GM12878 (cell line): Measurements from ENCODE around the gene FAM222B. TPM values are rescaled to one million over a fixed set of nuclear protein-coding genes. Genes with fewer than 3 reads are reported as not detected.

Source experiments
- NFYA ChIP-seq: IDR thresholded peaks from 2 replicates; pipeline ENCODE4 v1.6.1; 2011; ENCODE audit warnings: low read depth, mild to moderate bottlenecking, low read length, improper control_type of control experiment, borderline replicate concordance
- PAX5 ChIP-seq: IDR thresholded peaks from 2 replicates; pipeline ENCODE4 v1.6.1; 2011; ENCODE audit warnings: low read depth, low read length, borderline replicate concordance
- RUNX3 ChIP-seq: IDR thresholded peaks from 2 replicates; pipeline ENCODE4 v1.6.1; 2012; ENCODE audit warnings: low read length, inconsistent platforms
- polyA plus RNA-seq, 11 experiments: library from polyadenylated mRNA; depleted of rRNA in 4 of 11; unstranded in 6 of 11; stranded (reverse) in 5 of 11; fragments of >200 nt; fragmentation: Nextera tagmentation in 4 of 11; fragmentation: Illumina TruSeq in 1 of 11; extraction: Ambion mirVana in 4 of 11; extraction: Trizol in 1 of 11; gene quantifications; 1 replicate in 1 of 11; 2 replicates in 10 of 11; pipeline versions ENCODE4 v1.2.1 to v1.2.3, GENCODE V29; 2011 to 2016; ENCODE audit warnings: inconsistent platforms in 2 of 11, missing spikeins in 2 of 11, low read depth in 1 of 11
- total RNA-seq, 4 experiments: library from RNA; depleted of rRNA in 3 of 4; stranded (reverse); fragments of >200 nt in 3 of 4; fragmentation: Illumina TruSeq in 1 of 4; extraction: Trizol in 1 of 4; gene quantifications; 2 replicates each; pipeline versions ENCODE4 v1.2.1 to v1.2.3, GENCODE V29; 2013 to 2021
- TF ChIP-seq, protein P1 (sequence below): fragments of 450-650 bp; conservative IDR thresholded peaks from 2 replicates; pipeline ENCODE4 v1.6.1; 2017; ENCODE audit warnings: mild to moderate bottlenecking, moderate library complexity
- TF ChIP-seq, protein P2 (sequence below): fragments of 450-650 bp; IDR thresholded peaks from 2 replicates; pipeline ENCODE4 v1.6.1; 2017; ENCODE audit warnings: mild to moderate bottlenecking, moderate library complexity
- TF ChIP-seq, protein P3 (sequence below): fragments of 450-650 bp; IDR thresholded peaks from 2 replicates; pipeline ENCODE4 v1.6.1; 2017; ENCODE audit warnings: low read depth, mild to moderate bottlenecking, moderate library complexity

The FAM222B gene
- total and polyA plus RNA-seq, 10 of the 15 experiments (the other 5 are each of a cell fraction or from before 2014, with no cell fraction given): 2.8 to 18.3 (median 6.4) TPM

DNA sequence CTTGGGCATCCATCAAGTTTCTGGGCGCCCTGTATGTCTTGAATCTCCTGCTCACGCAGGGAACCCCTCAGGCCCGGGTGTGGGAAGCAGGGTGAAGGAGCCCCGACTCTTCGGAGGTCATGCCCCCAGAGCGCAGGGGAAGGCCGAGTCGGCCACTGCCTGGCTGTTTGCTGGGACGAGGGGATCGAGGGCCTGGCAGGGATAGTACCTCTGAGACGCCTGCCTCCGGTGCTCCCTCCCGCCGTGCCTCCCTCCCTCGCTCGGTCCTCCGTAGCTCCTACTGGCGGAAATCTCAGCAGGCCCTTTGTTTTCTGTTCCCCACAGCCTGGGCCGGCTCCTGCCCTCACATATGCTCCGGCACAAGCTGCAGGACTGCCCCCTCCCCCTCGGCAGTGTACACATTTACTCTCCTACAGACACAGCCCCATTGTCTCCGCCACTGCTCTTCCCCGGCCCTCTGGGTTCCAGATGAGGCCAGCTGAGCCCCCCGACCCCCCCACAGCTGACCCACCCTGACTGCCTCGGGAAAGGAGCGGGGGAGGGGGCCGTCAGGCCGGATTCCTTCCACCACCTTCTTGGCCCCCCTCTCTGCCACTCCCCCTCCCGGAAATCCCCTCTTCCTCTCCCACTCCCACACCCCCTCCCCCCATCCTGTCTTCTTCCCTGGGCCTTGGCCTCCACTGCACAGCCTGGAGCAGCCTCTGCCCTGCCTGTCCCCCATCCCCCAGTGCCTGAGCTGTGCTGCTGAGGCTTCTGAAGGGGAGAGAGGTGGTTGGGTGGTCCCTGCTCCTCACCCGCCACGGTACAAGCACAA lies 97.4 kb downstream of the FAM222B start (continued):
- TF ChIP-seq NFYA (no peak), RUNX3 (no peak), PAX5 (peak; percentile 37; the same call in 1 of the 2 replicates)
- TF ChIP-seq, protein P1, sequence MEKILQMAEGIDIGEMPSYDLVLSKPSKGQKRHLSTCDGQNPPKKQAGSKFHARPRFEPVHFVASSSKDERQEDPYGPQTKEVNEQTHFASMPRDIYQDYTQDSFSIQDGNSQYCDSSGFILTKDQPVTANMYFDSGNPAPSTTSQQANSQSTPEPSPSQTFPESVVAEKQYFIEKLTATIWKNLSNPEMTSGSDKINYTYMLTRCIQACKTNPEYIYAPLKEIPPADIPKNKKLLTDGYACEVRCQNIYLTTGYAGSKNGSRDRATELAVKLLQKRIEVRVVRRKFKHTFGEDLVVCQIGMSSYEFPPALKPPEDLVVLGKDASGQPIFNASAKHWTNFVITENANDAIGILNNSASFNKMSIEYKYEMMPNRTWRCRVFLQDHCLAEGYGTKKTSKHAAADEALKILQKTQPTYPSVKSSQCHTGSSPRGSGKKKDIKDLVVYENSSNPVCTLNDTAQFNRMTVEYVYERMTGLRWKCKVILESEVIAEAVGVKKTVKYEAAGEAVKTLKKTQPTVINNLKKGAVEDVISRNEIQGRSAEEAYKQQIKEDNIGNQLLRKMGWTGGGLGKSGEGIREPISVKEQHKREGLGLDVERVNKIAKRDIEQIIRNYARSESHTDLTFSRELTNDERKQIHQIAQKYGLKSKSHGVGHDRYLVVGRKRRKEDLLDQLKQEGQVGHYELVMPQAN: no peak
- TF ChIP-seq, protein P2, sequence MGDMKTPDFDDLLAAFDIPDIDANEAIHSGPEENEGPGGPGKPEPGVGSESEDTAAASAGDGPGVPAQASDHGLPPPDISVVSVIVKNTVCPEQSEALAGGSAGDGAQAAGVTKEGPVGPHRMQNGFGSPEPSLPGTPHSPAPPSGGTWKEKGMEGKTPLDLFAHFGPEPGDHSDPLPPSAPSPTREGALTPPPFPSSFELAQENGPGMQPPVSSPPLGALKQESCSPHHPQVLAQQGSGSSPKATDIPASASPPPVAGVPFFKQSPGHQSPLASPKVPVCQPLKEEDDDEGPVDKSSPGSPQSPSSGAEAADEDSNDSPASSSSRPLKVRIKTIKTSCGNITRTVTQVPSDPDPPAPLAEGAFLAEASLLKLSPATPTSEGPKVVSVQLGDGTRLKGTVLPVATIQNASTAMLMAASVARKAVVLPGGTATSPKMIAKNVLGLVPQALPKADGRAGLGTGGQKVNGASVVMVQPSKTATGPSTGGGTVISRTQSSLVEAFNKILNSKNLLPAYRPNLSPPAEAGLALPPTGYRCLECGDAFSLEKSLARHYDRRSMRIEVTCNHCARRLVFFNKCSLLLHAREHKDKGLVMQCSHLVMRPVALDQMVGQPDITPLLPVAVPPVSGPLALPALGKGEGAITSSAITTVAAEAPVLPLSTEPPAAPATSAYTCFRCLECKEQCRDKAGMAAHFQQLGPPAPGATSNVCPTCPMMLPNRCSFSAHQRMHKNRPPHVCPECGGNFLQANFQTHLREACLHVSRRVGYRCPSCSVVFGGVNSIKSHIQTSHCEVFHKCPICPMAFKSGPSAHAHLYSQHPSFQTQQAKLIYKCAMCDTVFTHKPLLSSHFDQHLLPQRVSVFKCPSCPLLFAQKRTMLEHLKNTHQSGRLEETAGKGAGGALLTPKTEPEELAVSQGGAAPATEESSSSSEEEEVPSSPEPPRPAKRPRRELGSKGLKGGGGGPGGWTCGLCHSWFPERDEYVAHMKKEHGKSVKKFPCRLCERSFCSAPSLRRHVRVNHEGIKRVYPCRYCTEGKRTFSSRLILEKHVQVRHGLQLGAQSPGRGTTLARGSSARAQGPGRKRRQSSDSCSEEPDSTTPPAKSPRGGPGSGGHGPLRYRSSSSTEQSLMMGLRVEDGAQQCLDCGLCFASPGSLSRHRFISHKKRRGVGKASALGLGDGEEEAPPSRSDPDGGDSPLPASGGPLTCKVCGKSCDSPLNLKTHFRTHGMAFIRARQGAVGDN: 0 out of 2 replicates have a peak, but pooled peaks have one; percentile 11
- TF ChIP-seq, protein P3, sequence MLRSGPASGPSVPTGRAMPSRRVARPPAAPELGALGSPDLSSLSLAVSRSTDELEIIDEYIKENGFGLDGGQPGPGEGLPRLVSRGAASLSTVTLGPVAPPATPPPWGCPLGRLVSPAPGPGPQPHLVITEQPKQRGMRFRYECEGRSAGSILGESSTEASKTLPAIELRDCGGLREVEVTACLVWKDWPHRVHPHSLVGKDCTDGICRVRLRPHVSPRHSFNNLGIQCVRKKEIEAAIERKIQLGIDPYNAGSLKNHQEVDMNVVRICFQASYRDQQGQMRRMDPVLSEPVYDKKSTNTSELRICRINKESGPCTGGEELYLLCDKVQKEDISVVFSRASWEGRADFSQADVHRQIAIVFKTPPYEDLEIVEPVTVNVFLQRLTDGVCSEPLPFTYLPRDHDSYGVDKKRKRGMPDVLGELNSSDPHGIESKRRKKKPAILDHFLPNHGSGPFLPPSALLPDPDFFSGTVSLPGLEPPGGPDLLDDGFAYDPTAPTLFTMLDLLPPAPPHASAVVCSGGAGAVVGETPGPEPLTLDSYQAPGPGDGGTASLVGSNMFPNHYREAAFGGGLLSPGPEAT: 0 out of 2 replicates have a peak, but pooled peaks have one; percentile 14
- TF ChIP-seq, all 136 proteins: peak for 12
